GM12864 (cell line): ENCODE results near the gene TMEM81.

ENCODE experiments used
- DNase-seq: peaks from one replicate; pipeline ENCODE4 v3.0.0-alpha.2; 2011; ENCODE audit warnings: low read depth
- H3K4me3 ChIP-seq: 2 replicates; pipeline ENCODE4 v1.5.1; 2011; ENCODE audit warnings: mild to moderate bottlenecking, low read depth, low read length, control low read depth
- CTCF ChIP-seq: IDR thresholded peaks from 2 replicates; pipeline ENCODE4 v1.5.1; 2011; ENCODE audit warnings: low read depth, mild to moderate bottlenecking, moderate library complexity, low read length, control low read depth, inconsistent platforms; ENCODE audit errors: missing control alignments

Gene TMEM81

GRCh38 chr1:205102404-205102803 lies 18.1 kb upstream of the TMEM81 start:
- DNase-seq: no peak
- H3K4me3 ChIP-seq: no peak overlapping the region
- no peak for TF ChIP-seq CTCF

GRCh38 chr1:205098242-205098641 lies 14.0 kb upstream of the TMEM81 start:
- TF ChIP-seq CTCF: no peak
- no peak overlapping the region for H3K4me3 ChIP-seq
- no peak for DNase-seq

DNA sequence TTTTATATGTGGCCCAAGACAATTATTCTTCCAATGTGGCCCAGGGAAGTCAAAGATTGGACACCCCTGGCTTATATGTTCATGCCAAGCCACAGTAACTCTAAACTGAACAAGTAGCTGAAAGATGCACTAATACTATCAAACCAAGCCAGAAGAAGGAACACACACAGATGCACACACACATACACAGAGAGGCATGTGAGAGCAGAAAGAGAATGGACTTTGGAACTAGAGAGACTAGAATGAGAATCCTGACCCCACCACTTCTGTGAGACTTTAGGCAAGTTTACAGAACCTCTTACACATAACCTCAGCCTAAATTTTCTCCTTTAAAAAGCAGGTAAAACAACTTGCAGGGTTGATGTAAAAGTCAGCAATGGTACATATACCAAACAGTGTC lies 11.2 kb upstream of the TMEM81 start:
- TF ChIP-seq CTCF: no peak
- H3K4me3 ChIP-seq: no peak overlapping the region

DNA sequence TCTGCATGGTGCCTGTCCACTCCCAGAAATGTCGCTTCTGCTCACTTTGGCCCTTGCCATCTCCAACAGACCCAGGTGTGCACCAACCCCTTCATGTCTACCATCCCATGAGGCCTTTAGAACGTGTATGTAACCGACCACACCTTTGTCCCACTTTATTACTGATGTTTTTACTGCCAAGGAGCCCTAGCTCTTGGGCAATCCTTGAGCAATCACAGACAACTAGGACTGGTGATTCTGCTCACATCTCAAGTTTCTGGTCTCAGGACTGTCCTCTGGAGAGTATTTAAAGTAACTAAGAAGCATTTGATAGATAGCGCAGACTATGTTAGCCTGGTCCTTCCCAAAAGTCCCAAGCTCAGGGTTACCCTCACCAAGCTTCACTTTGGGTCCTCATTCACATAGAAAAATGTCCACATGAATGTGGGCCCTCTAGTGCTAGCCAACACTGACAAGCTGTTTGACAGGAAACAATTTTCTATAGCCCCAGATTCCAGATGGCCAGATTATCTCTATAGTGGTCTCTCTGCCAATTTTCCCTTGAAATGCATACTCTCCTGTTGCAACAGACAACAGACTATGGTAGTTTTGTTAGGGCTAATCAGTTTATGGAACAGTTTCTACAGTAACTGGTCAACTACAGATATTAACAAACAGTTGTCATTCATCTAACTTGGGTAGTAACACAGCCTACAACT lies 6.9 kb upstream of the TMEM81 start:
- DNase-seq: no peak
- TF ChIP-seq CTCF: no peak
- no peak overlapping the region for H3K4me3 ChIP-seq

More for the DNA sequence above, 11.2 kb upstream of the TMEM81 start:
- DNase-seq: no peak

DNA sequence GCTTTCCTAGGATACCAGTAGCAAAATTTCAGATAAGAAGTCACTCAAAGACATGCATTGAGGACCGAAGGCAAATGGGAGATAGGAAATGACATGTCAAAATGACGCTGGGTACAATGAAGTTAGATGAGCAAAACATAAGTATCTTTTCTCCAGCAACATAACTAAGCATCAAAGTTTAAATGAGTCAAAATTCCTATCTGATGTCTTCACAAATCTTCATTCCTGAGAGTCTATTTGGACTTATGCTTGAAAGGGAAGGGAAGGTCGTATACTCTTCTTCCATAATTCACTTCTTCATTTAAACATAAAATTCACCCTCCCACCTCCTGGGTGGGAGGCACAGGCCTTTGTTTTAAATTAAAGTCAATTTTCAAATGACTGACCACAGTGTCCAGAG lies 4.1 kb upstream of the TMEM81 start:
- no peak overlapping the region for H3K4me3 ChIP-seq
- no peak for DNase-seq
- no peak for TF ChIP-seq CTCF

GRCh38 chr1:205082431-205082830 lies 1.8 kb downstream of the TMEM81 start:
- TF ChIP-seq CTCF: no peak
- no peak for DNase-seq
- H3K4me3 ChIP-seq: no peak overlapping the region

- no peak for DNase-seq
- H3K4me3 ChIP-seq: no peak overlapping the region
- no peak for TF ChIP-seq CTCF
Measured at GRCh38 chr1:205077934-205078311, 6.3 kb downstream of the TMEM81 start.
